ENCODE measurements around the gene RFC4. TPM values are rescaled to one million over a fixed set of nuclear protein-coding genes. Genes with fewer than 3 reads are reported as not detected.

The RFC4 gene
- total RNA-seq, 3 donors from 2014 or later, result 5.6 to 19.9 (median 15.0) TPM

DNA sequence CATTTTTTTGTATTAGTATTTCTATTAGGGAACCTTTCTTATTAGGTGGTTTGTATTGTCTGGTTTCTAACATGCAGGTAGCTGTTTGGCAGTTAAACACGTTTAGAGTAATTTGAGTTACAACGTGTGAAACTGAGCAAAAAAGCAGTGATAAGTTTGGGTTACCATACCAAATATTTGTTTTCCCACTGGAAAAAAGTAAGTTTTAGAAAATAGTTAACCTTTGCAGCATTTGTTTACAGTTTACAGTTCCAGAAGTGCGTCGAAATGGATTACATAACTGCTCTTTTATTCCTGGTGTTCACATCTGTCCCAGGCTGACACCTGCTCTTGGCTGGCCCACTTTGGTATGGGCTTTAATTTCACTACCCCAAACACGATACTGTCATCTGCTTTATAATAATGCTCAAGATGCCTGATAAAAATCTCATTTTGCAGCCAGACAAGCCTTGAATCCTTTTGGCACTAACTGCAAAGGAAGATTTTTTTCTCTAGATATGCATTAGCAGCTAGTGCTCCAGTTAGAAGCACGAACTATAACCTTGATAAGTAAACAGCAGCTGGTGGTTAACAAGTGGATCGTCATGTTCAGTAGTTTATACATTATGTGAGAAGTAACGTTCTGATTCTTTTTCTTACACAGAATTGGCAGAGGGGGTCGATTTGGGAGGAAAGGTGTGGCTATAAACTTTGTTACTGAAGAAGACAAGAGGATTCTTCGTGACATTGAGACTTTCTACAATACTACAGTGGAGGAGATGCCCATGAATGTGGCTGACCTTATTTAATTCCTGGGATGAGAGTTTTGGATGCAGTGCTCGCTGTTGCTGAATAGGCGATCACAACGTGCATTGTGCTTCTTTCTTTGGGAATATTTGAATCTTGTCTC is 17.6 kb downstream of the RFC4 start:
- Histone ChIP-seq H3K9me3 (no peaks in the 10 kb centered on the region), H3K4me3 (no peak overlapping the region), H3K36me3 (ENCODE audit: low read depth) (peaks cover 8% of the 10 kb centered on the region), H3K4me1 (ENCODE audit: low read depth) (peaks cover 33% of the 10 kb centered on the region)
- TF ChIP-seq, protein P1, sequence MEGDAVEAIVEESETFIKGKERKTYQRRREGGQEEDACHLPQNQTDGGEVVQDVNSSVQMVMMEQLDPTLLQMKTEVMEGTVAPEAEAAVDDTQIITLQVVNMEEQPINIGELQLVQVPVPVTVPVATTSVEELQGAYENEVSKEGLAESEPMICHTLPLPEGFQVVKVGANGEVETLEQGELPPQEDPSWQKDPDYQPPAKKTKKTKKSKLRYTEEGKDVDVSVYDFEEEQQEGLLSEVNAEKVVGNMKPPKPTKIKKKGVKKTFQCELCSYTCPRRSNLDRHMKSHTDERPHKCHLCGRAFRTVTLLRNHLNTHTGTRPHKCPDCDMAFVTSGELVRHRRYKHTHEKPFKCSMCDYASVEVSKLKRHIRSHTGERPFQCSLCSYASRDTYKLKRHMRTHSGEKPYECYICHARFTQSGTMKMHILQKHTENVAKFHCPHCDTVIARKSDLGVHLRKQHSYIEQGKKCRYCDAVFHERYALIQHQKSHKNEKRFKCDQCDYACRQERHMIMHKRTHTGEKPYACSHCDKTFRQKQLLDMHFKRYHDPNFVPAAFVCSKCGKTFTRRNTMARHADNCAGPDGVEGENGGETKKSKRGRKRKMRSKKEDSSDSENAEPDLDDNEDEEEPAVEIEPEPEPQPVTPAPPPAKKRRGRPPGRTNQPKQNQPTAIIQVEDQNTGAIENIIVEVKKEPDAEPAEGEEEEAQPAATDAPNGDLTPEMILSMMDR (IDR thresholded peaks at IDR 0.05), result no peak
- ATAC-seq (no peak), DNase-seq (no peak)
- intact Hi-C loops (cut with DNase I, micrococcal nuclease), result loop anchor here in 1 of 2 donors (5.0 to 10.0 kb wide), 2 partner anchors 854 to 1456 kb away; partner anchors contain the start of gene TRA2B

DNA sequence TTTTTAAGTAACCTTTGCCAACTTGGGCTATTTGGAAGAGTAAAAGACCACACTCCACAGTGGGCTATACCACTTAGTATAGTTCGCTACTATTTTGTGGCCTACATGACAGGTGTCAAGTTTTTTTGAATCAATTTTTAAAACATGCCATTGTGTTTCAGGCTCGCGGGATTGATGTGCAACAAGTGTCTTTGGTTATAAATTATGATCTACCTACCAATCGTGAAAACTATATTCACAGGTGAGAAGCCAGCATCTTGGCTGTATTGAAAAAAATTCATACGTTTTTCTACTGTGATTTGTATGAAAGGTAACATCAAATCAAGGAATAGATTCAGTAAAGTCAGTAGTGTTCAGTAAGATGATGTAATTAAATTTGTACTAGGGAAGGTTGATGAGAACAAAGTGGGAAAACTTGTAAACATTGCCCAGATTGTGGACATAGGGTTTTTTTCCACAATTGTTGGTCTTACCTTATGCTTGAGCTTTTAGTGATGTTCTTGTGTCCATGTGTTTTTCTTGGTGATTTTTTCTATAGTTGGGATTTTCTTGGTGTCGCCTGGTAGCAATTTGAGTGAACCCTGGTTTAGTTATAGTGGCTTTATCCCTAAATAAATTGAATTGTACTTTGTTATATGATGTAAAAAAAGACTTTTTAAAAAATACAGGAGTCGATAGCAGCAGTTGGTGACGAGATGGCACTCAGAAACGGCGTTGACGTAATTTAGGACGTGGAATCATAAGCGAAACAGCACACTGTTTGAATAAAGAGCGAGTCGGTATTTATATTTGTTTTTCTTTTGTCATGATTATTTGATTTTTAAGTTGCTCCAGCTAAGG is 18.4 kb downstream of the RFC4 start:
- TF ChIP-seq, protein P1 (IDR thresholded peaks at IDR 0.05), result no peak
- Histone ChIP-seq H3K9me3 (no peaks in the 10 kb centered on the region), H3K4me1 (ENCODE audit: low read depth) (peaks cover 33% of the 10 kb centered on the region), H3K4me3 (no peak overlapping the region), H3K36me3 (ENCODE audit: low read depth) (peaks cover 8% of the 10 kb centered on the region)
- no peak for ATAC-seq
- DNase-seq, result no peak
- intact Hi-C loops (cut with DNase I, micrococcal nuclease), result loop anchor here in 1 of 2 donors (5.0 to 10.0 kb wide), 2 partner anchors 853 to 1456 kb away; partner anchors contain the start of gene TRA2B

DNA sequence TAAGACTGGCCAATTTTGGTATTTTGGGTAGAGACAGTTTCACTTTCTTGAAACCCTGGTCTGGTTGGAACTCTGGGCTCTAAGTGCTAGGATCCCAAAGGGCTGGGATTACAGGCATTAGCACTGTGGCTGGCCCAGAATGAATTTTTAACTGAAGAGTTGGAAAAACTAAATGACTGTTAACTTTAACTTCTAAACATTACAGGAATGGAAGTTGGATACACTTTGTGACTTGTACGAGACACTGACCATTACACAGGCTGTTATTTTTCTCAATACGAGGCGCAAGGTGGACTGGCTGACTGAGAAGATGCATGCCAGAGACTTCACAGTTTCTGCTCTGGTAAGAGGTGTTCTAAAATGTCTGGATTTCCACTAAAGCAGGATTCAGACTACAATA is 19.4 kb downstream of the RFC4 start:
- intact Hi-C loops (cut with DNase I, micrococcal nuclease), result loop anchor here in 1 of 2 donors (5.0 to 10.0 kb wide), 2 partner anchors 852 to 1455 kb away; partner anchors contain the start of gene TRA2B
- Histone ChIP-seq H3K4me1 (ENCODE audit: low read depth) (peaks cover 33% of the 10 kb centered on the region), H3K36me3 (ENCODE audit: low read depth) (peaks cover 8% of the 10 kb centered on the region), H3K4me3 (no peak overlapping the region), H3K9me3 (no peaks in the 10 kb centered on the region)
- TF ChIP-seq, protein P1 (IDR thresholded peaks at IDR 0.05), result no peak
- no peak for DNase-seq
- no peak for ATAC-seq

DNA sequence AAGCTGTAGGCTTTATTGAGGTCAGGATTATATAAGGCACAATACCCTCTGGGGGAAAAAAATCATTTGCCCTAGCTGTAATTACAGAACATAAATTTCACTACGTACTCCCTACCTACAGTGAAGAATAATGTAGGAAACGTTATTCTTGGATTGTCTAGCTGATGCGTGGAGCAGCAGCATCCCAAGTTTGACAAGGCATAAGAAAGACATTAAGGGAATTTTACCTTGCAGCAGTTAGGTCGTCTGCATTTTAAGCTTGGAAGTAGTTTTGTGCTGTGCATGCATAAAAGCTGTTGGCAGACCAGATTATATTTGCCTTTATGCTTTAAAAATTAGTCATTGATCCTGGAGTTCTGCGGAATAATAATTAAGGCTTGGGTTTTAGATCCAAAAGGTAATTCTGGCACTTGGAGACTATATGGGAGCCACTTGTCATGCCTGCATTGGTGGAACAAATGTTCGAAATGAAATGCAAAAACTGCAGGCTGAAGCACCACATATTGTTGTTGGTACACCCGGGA is 20.7 kb downstream of the RFC4 start:
- Histone ChIP-seq H3K4me3 (no peak overlapping the region), H3K4me1 (ENCODE audit: low read depth) (peaks cover 33% of the 10 kb centered on the region), H3K9me3 (no peaks in the 10 kb centered on the region), H3K36me3 (ENCODE audit: low read depth) (peaks cover 8% of the 10 kb centered on the region)
- no peak for DNase-seq
- TF ChIP-seq, protein P1 (IDR thresholded peaks at IDR 0.05), result no peak
- intact Hi-C loops (cut with DNase I, micrococcal nuclease), result loop anchor here in 1 of 2 donors (5.0 to 10.0 kb wide), 2 partner anchors 851 to 1453 kb away; partner anchors contain the start of gene TRA2B
- no peak for ATAC-seq

DNA sequence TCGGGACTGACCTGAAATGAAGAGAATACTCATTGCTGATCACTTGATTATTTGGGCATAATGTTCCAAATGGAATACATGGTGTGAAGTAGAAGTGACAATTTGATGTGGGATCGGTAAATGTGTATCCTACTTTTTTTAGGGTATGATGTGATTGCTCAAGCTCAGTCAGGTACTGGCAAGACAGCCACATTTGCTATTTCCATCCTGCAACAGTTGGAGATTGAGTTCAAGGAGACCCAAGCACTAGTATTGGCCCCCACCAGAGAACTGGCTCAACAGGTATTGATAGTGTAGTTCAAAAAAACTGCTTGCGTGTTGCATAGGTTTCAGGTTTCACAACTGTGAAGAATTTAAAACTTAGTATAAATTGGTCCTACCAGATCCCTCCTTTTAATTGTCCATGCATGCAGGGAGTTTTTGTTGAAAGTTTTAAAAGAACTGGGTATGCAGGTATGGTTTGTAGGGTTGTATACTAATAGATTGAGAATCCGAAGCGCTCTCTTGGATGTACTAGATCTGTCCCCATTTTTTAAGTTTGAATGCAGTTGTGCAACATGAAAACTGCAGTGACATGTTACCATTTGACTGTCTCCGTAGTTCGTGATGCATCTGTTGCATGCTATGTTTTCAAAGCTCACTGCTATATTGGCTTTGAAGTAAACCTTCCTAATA is 21.3 kb downstream of the RFC4 start:
- H3K4me1 ChIP-seq (ENCODE audit: low read depth), result peaks cover 33% of the 10 kb centered on the region
- no peak overlapping the region for H3K4me3 ChIP-seq
- ATAC-seq (no peak), DNase-seq (no peak)
- intact Hi-C loops (cut with DNase I, micrococcal nuclease), result loop anchor here in 1 of 2 donors (5.0 to 10.0 kb wide), 2 partner anchors 850 to 1453 kb away; partner anchors contain the start of gene TRA2B
- TF ChIP-seq, protein P1 (IDR thresholded peaks at IDR 0.05), result no peak
- H3K9me3 ChIP-seq, result no peaks in the 10 kb centered on the region
- peaks cover 8% of the 10 kb centered on the region for H3K36me3 ChIP-seq (ENCODE audit: low read depth)

Measured in mucosa of descending colon (tissue), 3 donors.